PC-3 (cell line): ENCODE results near the gene SCYGR8.

Experiments used
- CTCF ChIP-seq: fragments of 300-600 bp; sonication (generic); conservative IDR thresholded peaks from 2 replicates; pipeline ENCODE4 v1.5.1; 2017; ENCODE audit warnings: antibody characterized with exemption, low read depth, mild to moderate bottlenecking, low read length
- EZH2 ChIP-seq: fragments of 300-600 bp; sonication (generic); IDR thresholded peaks from one replicate; pipeline ENCODE4 v1.6.1; 2017; ENCODE audit warnings: antibody characterized with exemption, mild to moderate bottlenecking, low read length; ENCODE audit not compliant: unreplicated experiment
- EZH2phosphoT487 ChIP-seq: fragments of 300-600 bp; sonication (generic); IDR thresholded peaks from 2 replicates; pipeline ENCODE4 v1.6.1; 2018; ENCODE audit warnings: mild to moderate bottlenecking, antibody characterized with exemption, low read length, borderline replicate concordance

GRCh38 chr2:227713291-227713690 is 32.4 kb upstream of the SCYGR8 start:
- TF ChIP-seq EZH2 (no peak), CTCF (no peak), EZH2phosphoT487 (no peak)
